ENCODE data around the gene ATP5PF. TPM values are rescaled to one million over a fixed set of nuclear protein-coding genes. Genes with fewer than 3 reads are reported as not detected.

The ATP5PF gene
- total RNA-seq, 1 experiment from 2014 or later = 132 TPM

DNA sequence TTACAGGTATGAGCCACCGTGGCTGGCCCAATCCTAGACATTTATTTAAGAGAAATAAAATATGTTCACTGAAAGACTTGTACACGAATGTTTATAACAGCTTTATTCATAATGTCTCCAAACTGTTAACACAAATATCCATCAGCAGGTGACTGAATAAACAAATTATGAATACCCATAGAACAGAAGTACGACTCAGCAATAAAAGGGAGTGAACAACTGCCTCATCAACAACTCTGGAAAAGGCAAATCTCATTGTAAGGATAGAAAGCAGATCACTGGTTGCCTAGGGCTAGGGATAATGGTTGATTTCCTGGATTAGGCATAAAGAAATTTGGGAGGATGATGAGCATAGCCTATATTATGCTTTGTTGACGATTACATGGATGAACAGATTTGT, 41.7 kb upstream of the ATP5PF start (continued):
- TF ChIP-seq, protein P1, sequence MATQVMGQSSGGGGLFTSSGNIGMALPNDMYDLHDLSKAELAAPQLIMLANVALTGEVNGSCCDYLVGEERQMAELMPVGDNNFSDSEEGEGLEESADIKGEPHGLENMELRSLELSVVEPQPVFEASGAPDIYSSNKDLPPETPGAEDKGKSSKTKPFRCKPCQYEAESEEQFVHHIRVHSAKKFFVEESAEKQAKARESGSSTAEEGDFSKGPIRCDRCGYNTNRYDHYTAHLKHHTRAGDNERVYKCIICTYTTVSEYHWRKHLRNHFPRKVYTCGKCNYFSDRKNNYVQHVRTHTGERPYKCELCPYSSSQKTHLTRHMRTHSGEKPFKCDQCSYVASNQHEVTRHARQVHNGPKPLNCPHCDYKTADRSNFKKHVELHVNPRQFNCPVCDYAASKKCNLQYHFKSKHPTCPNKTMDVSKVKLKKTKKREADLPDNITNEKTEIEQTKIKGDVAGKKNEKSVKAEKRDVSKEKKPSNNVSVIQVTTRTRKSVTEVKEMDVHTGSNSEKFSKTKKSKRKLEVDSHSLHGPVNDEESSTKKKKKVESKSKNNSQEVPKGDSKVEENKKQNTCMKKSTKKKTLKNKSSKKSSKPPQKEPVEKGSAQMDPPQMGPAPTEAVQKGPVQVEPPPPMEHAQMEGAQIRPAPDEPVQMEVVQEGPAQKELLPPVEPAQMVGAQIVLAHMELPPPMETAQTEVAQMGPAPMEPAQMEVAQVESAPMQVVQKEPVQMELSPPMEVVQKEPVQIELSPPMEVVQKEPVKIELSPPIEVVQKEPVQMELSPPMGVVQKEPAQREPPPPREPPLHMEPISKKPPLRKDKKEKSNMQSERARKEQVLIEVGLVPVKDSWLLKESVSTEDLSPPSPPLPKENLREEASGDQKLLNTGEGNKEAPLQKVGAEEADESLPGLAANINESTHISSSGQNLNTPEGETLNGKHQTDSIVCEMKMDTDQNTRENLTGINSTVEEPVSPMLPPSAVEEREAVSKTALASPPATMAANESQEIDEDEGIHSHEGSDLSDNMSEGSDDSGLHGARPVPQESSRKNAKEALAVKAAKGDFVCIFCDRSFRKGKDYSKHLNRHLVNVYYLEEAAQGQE (IDR thresholded peaks at IDR 0.05; ENCODE audit: low read depth) = no peak
- TF ChIP-seq POLR2AphosphoS5 (IDR thresholded peaks at IDR 0.05; ENCODE audit: low read depth, low read length) = no peak
- no peak for TF ChIP-seq SIN3A (IDR thresholded peaks at IDR 0.05; ENCODE audit: low read depth)

DNA sequence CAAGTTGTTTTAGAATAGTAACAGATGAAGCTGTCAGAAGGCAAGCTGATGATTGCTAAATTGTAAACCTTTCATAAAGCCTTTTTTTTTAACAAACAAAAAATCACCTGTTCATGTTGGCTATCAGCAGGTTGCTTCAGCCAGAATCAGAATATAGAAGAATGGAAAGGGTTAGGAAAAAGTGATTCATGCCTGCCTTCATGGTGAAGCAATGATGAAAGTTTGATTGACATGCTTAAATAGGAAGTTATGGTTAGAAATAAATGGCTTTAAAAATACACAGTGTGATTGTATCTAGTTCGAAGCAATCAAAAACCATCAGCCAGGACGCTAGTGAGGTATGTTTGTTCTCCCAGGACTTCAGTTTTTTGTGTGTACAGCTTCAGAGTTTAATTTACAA, 38.0 kb upstream of the ATP5PF start:
- Histone ChIP-seq H3K4me1 (ENCODE audit: control insufficient read depth in 1 of 2, insufficient read depth in 2 of 2, low read length in 2 of 2) (no peaks in the 10 kb centered on the region), H4K20me1 (ENCODE audit: insufficient read depth) (no peaks in the 10 kb centered on the region), H3K9ac (ENCODE audit: low read length) (no peak overlapping the region), H3K9me3 (ENCODE audit: control insufficient read depth in 1 of 2, insufficient read depth in 1 of 2, low read depth in 1 of 2, low read length in 2 of 2) (no peaks in the 10 kb centered on the region), H3K79me2 (ENCODE audit: insufficient read depth, low read length) (no peaks in the 10 kb centered on the region), H3K27me3 (ENCODE audit: insufficient read depth, low read length) (no peaks in the 10 kb centered on the region), H3K4me2 (ENCODE audit: low read length) (no peak overlapping the region), H3K9me2 (ENCODE audit: insufficient read depth) (no peaks in the 10 kb centered on the region), H3K36me3 (ENCODE audit: control insufficient read depth in 1 of 2, insufficient read depth in 2 of 2, low read length in 2 of 2) (no peaks in the 10 kb centered on the region), H3K27ac (ENCODE audit: low read depth, low read length) (no peak overlapping the region), H3K4me3 (replicated peaks in 1 of 2; ENCODE audit: low read depth in 1 of 2, low read length in 2 of 2) (no peak overlapping the region), H2AFZ (ENCODE audit: low read depth, low read length, poor library complexity, severe bottlenecking) (no peak overlapping the region)
- CTCF ChIA-PET = no interaction called here
- ATAC-seq = no peak
- no peak for DNase-seq (ENCODE audit: low read depth, low spot score)
- intact Hi-C loops (cut with micrococcal nuclease) = no loop called here
- RAD21 ChIA-PET (ENCODE audit: low non-redundant PET in 1 of 2, low total read pairs in 2 of 2, uncharacterized antibody in 2 of 2, unreplicated experiment in 2 of 2) = no interaction called here
- POLR2A ChIA-PET = no interaction called here
- no TSS peak for BruUV-seq (replicated peaks)
- TF ChIP-seq POLR2AphosphoS5 (IDR thresholded peaks at IDR 0.05; ENCODE audit: low read depth, low read length) (no peak), CBX3 (IDR thresholded peaks at IDR 0.05; ENCODE audit: low read depth) (no peak), TCF7L2 (IDR thresholded peaks at IDR 0.05; ENCODE audit: borderline replicate concordance, extremely low read depth, insufficient read depth, insufficient read length) (no peak), ZFX (IDR thresholded peaks at IDR 0.05) (no peak), RAD21 (IDR thresholded peaks at IDR 0.05; ENCODE audit: low read depth) (no peak), ZNF274 (IDR thresholded peaks at IDR 0.05; ENCODE audit: low read depth, low read length) (no peak), FOSL1 (IDR thresholded peaks at IDR 0.05; ENCODE audit: low read depth) (no peak), SP1 (IDR thresholded peaks at IDR 0.05; ENCODE audit: low read depth) (no peak), ELF1 (IDR thresholded peaks at IDR 0.05; ENCODE audit: borderline replicate concordance, low read depth) (no peak), EZH2 (IDR thresholded peaks at IDR 0.05) (no peak), POLR2A (IDR thresholded peaks at IDR 0.05; ENCODE audit: borderline replicate concordance, extremely low read depth, insufficient read depth, insufficient read length) (no peak), YY1 (IDR thresholded peaks at IDR 0.05; ENCODE audit: extremely low read depth, insufficient replicate concordance, low read depth, low read length) (no peak), SIN3A (IDR thresholded peaks at IDR 0.05; ENCODE audit: low read depth) (no peak), SRF (IDR thresholded peaks at IDR 0.05; ENCODE audit: low read depth) (no peak)
- TF ChIP-seq, protein P2, sequence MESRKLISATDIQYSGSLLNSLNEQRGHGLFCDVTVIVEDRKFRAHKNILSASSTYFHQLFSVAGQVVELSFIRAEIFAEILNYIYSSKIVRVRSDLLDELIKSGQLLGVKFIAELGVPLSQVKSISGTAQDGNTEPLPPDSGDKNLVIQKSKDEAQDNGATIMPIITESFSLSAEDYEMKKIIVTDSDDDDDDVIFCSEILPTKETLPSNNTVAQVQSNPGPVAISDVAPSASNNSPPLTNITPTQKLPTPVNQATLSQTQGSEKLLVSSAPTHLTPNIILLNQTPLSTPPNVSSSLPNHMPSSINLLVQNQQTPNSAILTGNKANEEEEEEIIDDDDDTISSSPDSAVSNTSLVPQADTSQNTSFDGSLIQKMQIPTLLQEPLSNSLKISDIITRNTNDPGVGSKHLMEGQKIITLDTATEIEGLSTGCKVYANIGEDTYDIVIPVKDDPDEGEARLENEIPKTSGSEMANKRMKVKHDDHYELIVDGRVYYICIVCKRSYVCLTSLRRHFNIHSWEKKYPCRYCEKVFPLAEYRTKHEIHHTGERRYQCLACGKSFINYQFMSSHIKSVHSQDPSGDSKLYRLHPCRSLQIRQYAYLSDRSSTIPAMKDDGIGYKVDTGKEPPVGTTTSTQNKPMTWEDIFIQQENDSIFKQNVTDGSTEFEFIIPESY (IDR thresholded peaks at IDR 0.05; ENCODE audit: extremely low read depth, insufficient replicate concordance, low read length) = no peak
- TF ChIP-seq, protein P1 (IDR thresholded peaks at IDR 0.05; ENCODE audit: low read depth) = no peak
- TF ChIP-seq, protein P3, sequence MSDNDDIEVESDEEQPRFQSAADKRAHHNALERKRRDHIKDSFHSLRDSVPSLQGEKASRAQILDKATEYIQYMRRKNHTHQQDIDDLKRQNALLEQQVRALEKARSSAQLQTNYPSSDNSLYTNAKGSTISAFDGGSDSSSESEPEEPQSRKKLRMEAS (IDR thresholded peaks at IDR 0.05) = no peak
